DOHH2 (cell line): Measurements from ENCODE around the gene CLPX.
A peak's percentile ranks its signal among the peaks of the same experiment; 100 is the strongest.
"Not testable (repeated sequence)": the region's sequence is repeated elsewhere in the genome, so short reads cannot be mapped to it uniquely, and the experiment has no call there.

Experiments used
- H3F3A ChIP-seq: fragments of 200-600 bp; sonication (generic), shearing (Covaris generic); 2 replicates; pipeline ENCODE4 v1.6.0; 2016; ENCODE audit warnings: antibody characterized with exemption, mild to moderate bottlenecking; ENCODE audit not compliant: control insufficient read depth, insufficient read depth
- H3K27ac ChIP-seq: fragments of 200-600 bp; sonication (generic); 2 replicates; pipeline ENCODE4 v1.5.1; 2014; ENCODE audit warnings: low read depth, mild to moderate bottlenecking, low read length, moderate library complexity
- H3K27me3 ChIP-seq: fragments of 200-600 bp; sonication (generic); 2 replicates; pipeline ENCODE4 v1.6.1; 2014; ENCODE audit warnings: mild to moderate bottlenecking, low read length, mixed read lengths; ENCODE audit not compliant: control insufficient read depth
- H3K36me3 ChIP-seq: fragments of 200-600 bp; sonication (generic); 2 replicates; pipeline ENCODE4 v1.6.1; 2014; ENCODE audit warnings: mild to moderate bottlenecking, low read length, moderate library complexity, mixed read lengths; ENCODE audit not compliant: control insufficient read depth
- H3K4me1 ChIP-seq: fragments of 200-600 bp; sonication (generic); 2 replicates; pipeline ENCODE4 v1.6.1; 2014; ENCODE audit warnings: mild to moderate bottlenecking, low read length, mixed read lengths; ENCODE audit not compliant: control insufficient read depth
- H3K4me2 ChIP-seq: fragments of 200-600 bp; sonication (generic); 2 replicates; pipeline ENCODE4 v1.6.0; 2014; ENCODE audit warnings: mild to moderate bottlenecking, low read length, moderate library complexity
- H3K4me3 ChIP-seq: fragments of 200-600 bp; sonication (generic); 2 replicates; pipeline ENCODE4 v1.5.1; 2014; ENCODE audit warnings: mild to moderate bottlenecking, low read length, mixed read lengths
- H3K79me2 ChIP-seq: fragments of 200-600 bp; sonication (generic); 2 replicates; pipeline ENCODE4 v1.6.1; 2014; ENCODE audit warnings: mild to moderate bottlenecking, low read length, mixed read lengths; ENCODE audit not compliant: control insufficient read depth
- H3K9me2 ChIP-seq: fragments of 200-600 bp; sonication (generic); replicated peaks from 2 replicates; pipeline ENCODE4 v1.6.1; 2014; ENCODE audit warnings: mild to moderate bottlenecking, low read length, mixed read lengths; ENCODE audit not compliant: control insufficient read depth
- H3K9me3 ChIP-seq: fragments of 200-600 bp; sonication (generic); 2 replicates; pipeline ENCODE4 v1.6.1; 2014; ENCODE audit warnings: antibody characterized with exemption, low read length, mixed read lengths; ENCODE audit not compliant: control insufficient read depth, insufficient read depth
- H4K20me1 ChIP-seq: fragments of 200-600 bp; sonication (generic); 2 replicates; pipeline ENCODE4 v1.6.0; 2014; ENCODE audit warnings: low read depth, mild to moderate bottlenecking, antibody characterized with exemption, low read length, moderate library complexity; ENCODE audit not compliant: control insufficient read depth, insufficient read depth
- CTCF ChIP-seq: fragments of 200-600 bp; sonication (generic); IDR thresholded peaks from one replicate; pipeline ENCODE4 v1.5.1; 2014; ENCODE audit warnings: antibody characterized with exemption, mild to moderate bottlenecking, low read depth, low read length; ENCODE audit not compliant: poor library complexity, severe bottlenecking
- EZH2phosphoT487 ChIP-seq: fragments of 200-600 bp; sonication (generic); IDR thresholded peaks from 2 replicates; pipeline ENCODE4 v1.6.1; 2017; ENCODE audit warnings: borderline replicate concordance, mild to moderate bottlenecking, antibody characterized with exemption, low read length, moderate library complexity, mixed read lengths

Gene CLPX

GRCh38 chr15:65194826-65195547, 9.8 kb upstream of the CLPX start:
- no peaks in the 10 kb centered on the region for H4K20me1 ChIP-seq
- TF ChIP-seq CTCF (no peak), EZH2phosphoT487 (no peak)
- no peaks in the 10 kb centered on the region for H3K36me3 ChIP-seq
- H3K4me1 ChIP-seq: peaks cover 9% of the 10 kb centered on the region
- no peak overlapping the region for H3K4me3 ChIP-seq
- no peaks in the 10 kb centered on the region for H3K9me2 ChIP-seq
- H3K4me2 ChIP-seq: no peak overlapping the region
- no peaks in the 10 kb centered on the region for H3K9me3 ChIP-seq
- no peaks in the 10 kb centered on the region for H3K79me2 ChIP-seq
- H3F3A ChIP-seq: no peaks in the 10 kb centered on the region
- H3K27ac ChIP-seq: no peak overlapping the region
- H3K27me3 ChIP-seq: peaks cover 3% of the 10 kb centered on the region; the same call in 1 of the 2 replicates

- no peaks in the 10 kb centered on the region for H4K20me1 ChIP-seq
These were observed 6.9 kb upstream of the CLPX start for GRCh38 chr15:65192016-65192415.

DNA sequence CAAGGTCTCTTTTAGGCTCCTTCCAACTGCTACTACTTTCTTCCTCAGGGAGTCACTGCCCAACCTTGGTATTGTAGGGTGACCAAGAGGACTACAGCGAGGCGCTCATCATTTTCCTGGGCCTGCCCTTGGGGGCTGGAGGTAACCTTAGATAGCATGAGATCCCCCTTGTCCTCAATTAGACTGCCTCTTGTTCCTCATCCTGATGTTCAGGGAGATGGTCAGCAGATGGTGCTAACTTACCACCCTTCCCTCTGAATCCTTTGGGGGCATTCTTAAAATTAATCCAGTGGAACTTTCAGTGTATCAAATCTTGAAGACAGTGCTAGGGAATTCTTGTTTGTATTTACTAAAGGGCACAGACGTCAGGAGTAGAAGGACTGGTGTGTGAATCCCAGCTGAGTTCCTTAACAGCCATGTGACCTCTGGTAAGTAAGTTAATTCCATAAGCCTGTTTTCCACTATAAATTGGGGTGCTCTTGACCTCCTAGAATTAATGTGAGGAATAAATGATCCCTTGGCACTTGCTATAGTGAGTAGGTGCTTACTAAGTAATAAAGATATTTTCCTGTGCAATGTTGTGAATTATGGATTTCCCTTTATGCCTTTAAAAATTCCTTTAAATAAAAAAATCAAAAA, 4.1 kb upstream of the CLPX start:
- H3K9me2 ChIP-seq: no peaks in the 10 kb centered on the region
- peaks cover 13% of the 10 kb centered on the region for H3K79me2 ChIP-seq
- peaks cover 9% of the 10 kb centered on the region for H3K36me3 ChIP-seq
- H3K4me1 ChIP-seq: peaks cover 9% of the 10 kb centered on the region
- peaks cover 3% of the 10 kb centered on the region; the same call in 1 of the 2 replicates for H3F3A ChIP-seq
- H3K27me3 ChIP-seq: no peaks in the 10 kb centered on the region
- H3K9me3 ChIP-seq: no peaks in the 10 kb centered on the region
- H4K20me1 ChIP-seq: no peaks in the 10 kb centered on the region
- no peak overlapping the region for H3K4me2 ChIP-seq
- H3K4me3 ChIP-seq: no peak overlapping the region
- H3K27ac ChIP-seq: no peak overlapping the region
- no peak for TF ChIP-seq EZH2phosphoT487
- peak; percentile 67 for TF ChIP-seq CTCF

More at GRCh38 chr15:65192016-65192415, 6.9 kb upstream of the CLPX start:
- Histone ChIP-seq H3K4me1 (peaks cover 9% of the 10 kb centered on the region), H3K9me2 (no peaks in the 10 kb centered on the region), H3K36me3 (no peaks in the 10 kb centered on the region), H3K27me3 (no peaks in the 10 kb centered on the region), H3K9me3 (no peaks in the 10 kb centered on the region), H3K4me3 (no peak overlapping the region), H3F3A (no peaks in the 10 kb centered on the region), H3K27ac (no peak overlapping the region), H3K4me2 (no peak overlapping the region), H3K79me2 (no peaks in the 10 kb centered on the region)
- no peak for TF ChIP-seq EZH2phosphoT487

DNA sequence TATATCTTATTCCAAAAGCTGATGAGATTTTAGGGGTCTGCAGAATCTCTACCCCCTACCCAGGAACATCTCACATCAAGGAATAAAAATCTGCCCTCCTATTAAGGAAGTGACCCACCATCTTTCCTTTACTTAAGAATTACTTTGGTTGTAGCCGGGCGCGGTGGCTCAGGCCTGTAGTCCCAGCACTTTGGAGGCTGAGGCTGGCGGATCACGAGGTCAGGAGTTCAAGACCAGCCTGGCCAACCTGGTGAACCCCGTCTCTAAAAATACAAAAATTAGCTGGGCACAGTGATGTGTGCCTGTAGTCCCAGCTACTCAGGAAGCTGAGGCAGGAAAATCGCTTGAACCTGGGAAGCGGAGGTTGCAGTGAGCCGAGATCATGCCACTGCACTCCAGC, 3.3 kb upstream of the CLPX start:
- not testable (repeated sequence) for H3K4me3 ChIP-seq

More for the DNA sequence above, 3.3 kb upstream of the CLPX start:
- Histone ChIP-seq H3K36me3 (peaks cover 12% of the 10 kb centered on the region), H3K79me2 (peaks cover 20% of the 10 kb centered on the region)
- not testable (repeated sequence) for H3K9me2 ChIP-seq, H4K20me1 ChIP-seq, H3K9me3 ChIP-seq, H3K27me3 ChIP-seq, H3F3A ChIP-seq, H3K4me1 ChIP-seq, H3K27ac ChIP-seq, H3K4me2 ChIP-seq
